Keratinocyte (primary cell): ENCODE results near the gene ZNF524. TPM values are rescaled to one million over a fixed set of nuclear protein-coding genes. Genes with fewer than 3 reads are reported as not detected.

Source experiments
- DNase-seq: peaks from one replicate; pipeline ENCODE4 v3.0.0-alpha.2; 2011; ENCODE audit warnings: low read depth, missing footprints, low spot score
- FAIRE-seq: peaks from 2 replicates; lab custom pipeline; 2011; peaks lifted over from hg19 to GRCh38; lab: Jason Lieb, UNC
- H2AFZ ChIP-seq: 2 replicates; pipeline ENCODE4 v1.6.0; 2012; ENCODE audit warnings: low read length, control low read depth, inconsistent platforms; ENCODE audit not compliant: control insufficient read depth
- H3K27ac ChIP-seq: 2 replicates; pipeline ENCODE4 v1.5.1; 2011; ENCODE audit warnings: low read length; ENCODE audit not compliant: control insufficient read depth, insufficient read depth
- H3K27me3 ChIP-seq: 3 replicates; pipeline ENCODE4 v1.6.0; 2011; ENCODE audit warnings: low read length; ENCODE audit not compliant: control insufficient read depth, insufficient read depth; ENCODE audit errors: extremely low read depth
- H3K36me3 ChIP-seq, 2 experiments: 2 replicates in 1 of 2; 3 replicates in 1 of 2; pipeline ENCODE4 v1.5.1; 2011; ENCODE audit warnings: low read length in 2 of 2, mild to moderate bottlenecking in 1 of 2; ENCODE audit not compliant: control insufficient read depth in 2 of 2, insufficient read depth in 2 of 2; ENCODE audit errors: extremely low read depth in 1 of 2
- H3K4me1 ChIP-seq: 3 replicates; pipeline ENCODE4 v1.5.1; 2011; ENCODE audit warnings: low read length; ENCODE audit not compliant: control insufficient read depth, insufficient read depth; ENCODE audit errors: extremely low read depth
- H3K4me2 ChIP-seq: 3 replicates; pipeline ENCODE4 v1.6.0; 2011; ENCODE audit warnings: low read depth, low read length; ENCODE audit not compliant: control insufficient read depth, insufficient read depth; ENCODE audit errors: extremely low read depth
- H3K4me3 ChIP-seq, 3 experiments: fragments of 200-600 bp in 1 of 3; sonication (generic) in 1 of 3; 2 replicates in 2 of 3; 3 replicates in 1 of 3; pipeline ENCODE4 v1.5.1; 2011 to 2016; ENCODE audit warnings: low read length in 3 of 3, mild to moderate bottlenecking in 3 of 3, control low read depth in 2 of 3, inconsistent platforms in 1 of 3, low read depth in 1 of 3, mixed read lengths in 1 of 3, mixed run types in 1 of 3, moderate library complexity in 1 of 3; ENCODE audit not compliant: control insufficient read depth in 2 of 3, insufficient read depth in 2 of 3; ENCODE audit errors: extremely low read depth in 1 of 3
- H3K79me2 ChIP-seq: 2 replicates; pipeline ENCODE4 v1.6.0; 2012; ENCODE audit warnings: low read length; ENCODE audit not compliant: control insufficient read depth, insufficient read depth
- H3K9ac ChIP-seq: 3 replicates; pipeline ENCODE4 v1.6.0; 2011; ENCODE audit warnings: low read length; ENCODE audit not compliant: control insufficient read depth, insufficient read depth; ENCODE audit errors: extremely low read depth
- H3K9me1 ChIP-seq: 3 replicates; pipeline ENCODE4 v1.6.0; 2011; ENCODE audit warnings: low read length; ENCODE audit not compliant: control insufficient read depth, insufficient read depth; ENCODE audit errors: extremely low read depth
- H3K9me3 ChIP-seq: 2 replicates; pipeline ENCODE4 v1.5.1; 2012; ENCODE audit warnings: low read depth, low read length; ENCODE audit not compliant: control insufficient read depth
- H4K20me1 ChIP-seq: 3 replicates; pipeline ENCODE4 v1.6.0; 2011; ENCODE audit warnings: low read length; ENCODE audit not compliant: control insufficient read depth, insufficient read depth; ENCODE audit errors: extremely low read depth
- CTCF ChIP-seq, 3 experiments: IDR thresholded peaks in 1 of 3; conservative IDR thresholded peaks in 1 of 3; optimal IDR thresholded peaks in 1 of 3; 2 replicates in 2 of 3; 3 replicates in 1 of 3; pipeline versions ENCODE3 to v1.5.1; 2011; ENCODE audit warnings: low read length in 3 of 3, mild to moderate bottlenecking in 3 of 3, moderate library complexity in 2 of 3, control low read depth in 1 of 3, inconsistent platforms in 1 of 3; ENCODE audit not compliant: insufficient read depth in 2 of 3; ENCODE audit errors: extremely low read depth in 1 of 3
- EZH2 ChIP-seq: IDR thresholded peaks from one replicate; pipeline ENCODE4 v1.6.1; 2012; ENCODE audit warnings: inconsistent platforms, mild to moderate bottlenecking, low read length, moderate library complexity
- dilution Hi-C: fragments of 300-500 bp; cut with MboI; formaldehyde crosslinking; loops from one replicate; pipeline ENCODE4 v1.7.0; 2020; ENCODE audit warnings: low sequenced_read_pairs; ENCODE audit not compliant: extremely low pct_ligation_motif_present
- polyA plus RNA-seq, 5 experiments: library from polyadenylated mRNA; depleted of rRNA in 3 of 5; stranded (reverse) in 3 of 5; stranded (forward) in 1 of 5; unstranded in 1 of 5; fragments of >200 nt; gene quantifications; 1 replicate in 1 of 5; 2 replicates in 3 of 5; 3 replicates in 1 of 5; pipeline versions ENCODE4 v1.2.1 to v1.2.3, GENCODE V29; 2011 to 2012; ENCODE audit warnings: missing spikeins in 2 of 5, low read depth in 1 of 5, low replicate concordance in 1 of 5

ZNF524 gene
- polyA plus RNA-seq, 1 donor (not counting 4 experiments of a cell fraction or from before 2014, with no cell fraction given), result 2.6 TPM

- H3K27ac ChIP-seq, result peak within 1 kb of the TSS; percentile 97
- no peaks in the 10 kb centered on the region for H3K9me1 ChIP-seq
- no peaks in the 10 kb centered on the region for H3K79me2 ChIP-seq
- H3K4me3 ChIP-seq, result peak within 1 kb of the TSS; percentile 57 to 75 (median 72)
- peak within 1 kb of the TSS; percentile 72 for H3K4me2 ChIP-seq
- peak within 1 kb of the TSS; percentile 95 for H3K9ac ChIP-seq
- no peaks in the 10 kb centered on the region for H3K27me3 ChIP-seq
- dilution Hi-C loops, result no loop called here
- FAIRE-seq, result no peak
- peak; percentile 94 for DNase-seq
- H4K20me1 ChIP-seq, result no peaks in the 10 kb centered on the region
- peaks cover 11% of the 10 kb centered on the region for H3K4me1 ChIP-seq
- peaks cover 5 to 9% of the 10 kb centered on the region in 2 experiments for H3K36me3 ChIP-seq
- H2AFZ ChIP-seq, result peak within 1 kb of the TSS; percentile 95
- TF ChIP-seq CTCF (optimal IDR thresholded peaks at IDR 0.05 in 1 of 3, IDR thresholded peaks at IDR 0.05 in 1 of 3, conservative IDR thresholded peaks at IDR 0.05 in 1 of 3; ENCODE audit: extremely low read depth in 1 of 3, insufficient read depth in 2 of 3, low read length in 3 of 3) (no peak), EZH2 (no peak)
- no peaks in the 10 kb centered on the region for H3K9me3 ChIP-seq
Measured at GRCh38 chr19:55599468-55599841, 633 bp upstream of the ZNF524 start, which contains the start of gene FIZ1. Gene FIZ1, minus strand, starts transcription at chr19:55599517. Its CDS starts 1,652 bp downstream, at chr19:55597865.

GRCh38 chr19:55600662-55601028, 557 bp downstream of the ZNF524 start:
- H3K4me2 ChIP-seq, result peak overlapping the region; percentile 85

More at GRCh38 chr19:55600662-55601028, 557 bp downstream of the ZNF524 start:
- H3K27ac ChIP-seq, result peak overlapping the region; percentile 64
- H3K36me3 ChIP-seq, result peaks cover 5 to 8% of the 10 kb centered on the region in 2 experiments
- H3K79me2 ChIP-seq, result peaks cover under 1% of the 10 kb centered on the region
- no peak for TF ChIP-seq EZH2
- no peak for TF ChIP-seq CTCF (optimal IDR thresholded peaks at IDR 0.05 in 1 of 3, IDR thresholded peaks at IDR 0.05 in 1 of 3, conservative IDR thresholded peaks at IDR 0.05 in 1 of 3; ENCODE audit: extremely low read depth in 1 of 3, insufficient read depth in 2 of 3, low read length in 3 of 3)
- H2AFZ ChIP-seq, result no peak overlapping the region
- DNase-seq (no peak), FAIRE-seq (no peak)
- dilution Hi-C loops, result no loop called here
- no peaks in the 10 kb centered on the region for H4K20me1 ChIP-seq
- H3K4me3 ChIP-seq, result peak overlapping the region; percentile 57 to 72 (median 60)
- no peaks in the 10 kb centered on the region for H3K27me3 ChIP-seq
- no peaks in the 10 kb centered on the region for H3K9me3 ChIP-seq
- H3K9me1 ChIP-seq, result no peaks in the 10 kb centered on the region
- peaks cover 15% of the 10 kb centered on the region for H3K4me1 ChIP-seq
- H3K9ac ChIP-seq, result peak overlapping the region; percentile 95
